Breast epithelium (tissue), 4 donors: ENCODE results near the gene GMCL1. TPM values are rescaled to one million over a fixed set of nuclear protein-coding genes. Genes with fewer than 3 reads are reported as not detected.

Experiments
- DNase-seq, 2 donors: peaks; one replicate each; pipeline ENCODE4 v3.0.0-alpha.2; 2019; ENCODE audit warnings: low spot score in 2 of 2
- H3K27ac ChIP-seq, 2 donors: fragments of 200-600 bp; sonication (generic) in 1 of 2; one replicate each; pipeline ENCODE4 v1.5.1; 2016 to 2019; ENCODE audit warnings: mild to moderate bottlenecking in 1 of 2
- H3K27me3 ChIP-seq, 2 donors: fragments of 200-600 bp; sonication (generic) in 1 of 2; one replicate each; pipeline versions ENCODE4 v1.5.1 to v1.6.0; 2017 to 2019; ENCODE audit warnings: control low read depth in 1 of 2, mild to moderate bottlenecking in 1 of 2
- H3K36me3 ChIP-seq: fragments of 200-600 bp; one replicate; pipeline ENCODE4 v1.5.1; 2019
- H3K4me1 ChIP-seq, 2 donors: fragments of 200-600 bp; sonication (generic); one replicate each; pipeline ENCODE4 v1.5.1; 2016 to 2019; ENCODE audit warnings: control low read depth in 1 of 2
- H3K4me3 ChIP-seq, 3 donors: fragments of 200-600 bp; sonication (generic); 1 replicate in 2 of 3; 2 replicates in 1 of 3; pipeline ENCODE4 v1.5.1; 2016 to 2019; ENCODE audit warnings: mild to moderate bottlenecking in 3 of 3, moderate library complexity in 2 of 3
- H3K9me3 ChIP-seq, 2 donors: fragments of 200-600 bp; sonication (generic) in 1 of 2; one replicate each; pipeline ENCODE4 v1.5.1; 2016 to 2019; ENCODE audit warnings: control low read depth in 1 of 2
- POLR2A ChIP-seq: fragments of 450-650 bp; IDR thresholded peaks from one replicate; pipeline ENCODE4 v1.6.1; 2016; ENCODE audit warnings: antibody characterized with exemption, mild to moderate bottlenecking, moderate library complexity
- POLR2AphosphoS5 ChIP-seq, 3 donors: sonication (generic); formaldehyde crosslinking; IDR thresholded peaks; one replicate each; pipeline ENCODE4 v1.6.1; 2017; ENCODE audit warnings: antibody characterized with exemption in 3 of 3
- intact Hi-C: fragments of 100-400 bp; cut with DNase I; formaldehyde crosslinking; loops from one replicate; pipeline ENCODE4 v1.15.1; 2023; ENCODE audit warnings: low total_unique reads
- total RNA-seq, 3 donors: library from RNA; depleted of rRNA; stranded (reverse); fragments of >200 nt; gene quantifications; one replicate each; pipeline ENCODE4 v1.1.0, GENCODE V29; 2016
- TF ChIP-seq, protein P1 (sequence below), 3 donors: fragments of 450-650 bp; IDR thresholded peaks; one replicate each; pipeline ENCODE4 v1.5.1; 2016 to 2017; ENCODE audit warnings: antibody characterized with exemption in 3 of 3, mild to moderate bottlenecking in 3 of 3, moderate library complexity in 3 of 3

GMCL1 gene
- total RNA-seq, 3 donors from 2014 or later: 14.2 to 24.4 (median 18.4) TPM

DNA sequence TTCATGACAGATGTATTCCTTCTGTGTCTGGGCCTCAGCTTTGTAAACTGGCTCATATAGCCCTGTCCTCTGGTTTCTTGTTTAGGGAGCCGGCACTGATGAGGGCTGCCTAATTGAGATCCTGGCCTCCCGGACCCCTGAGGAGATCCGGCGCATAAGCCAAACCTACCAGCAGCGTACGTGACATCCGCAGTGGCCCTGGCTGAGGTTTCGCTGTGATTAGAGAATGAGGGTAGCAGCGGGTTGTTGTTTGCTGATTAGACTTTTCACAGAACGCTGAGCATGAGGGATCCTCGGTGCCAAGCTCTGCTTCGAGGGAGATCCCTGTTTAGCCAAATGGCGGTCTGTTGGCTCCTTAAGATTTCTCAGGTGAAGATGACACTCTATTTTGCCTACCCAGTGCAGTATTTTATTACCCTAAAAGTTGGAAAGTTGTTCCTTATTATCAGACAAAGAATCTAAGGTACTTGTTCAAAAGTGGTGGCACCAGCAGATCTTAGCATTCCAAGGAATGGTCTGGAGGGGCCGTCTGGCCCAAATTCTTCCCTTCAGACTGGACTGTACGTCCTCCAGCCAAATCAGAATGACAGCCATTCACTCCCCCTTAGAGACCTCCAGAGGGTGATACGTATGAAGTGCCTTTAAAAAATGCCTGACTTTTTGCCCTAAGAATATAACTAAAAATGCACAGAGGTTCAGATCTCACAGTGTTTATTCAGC lies 21.5 kb upstream of the GMCL1 start:
- intact Hi-C loops: no loop called here
- no peaks in the 10 kb centered on the region for H3K27me3 ChIP-seq
- no peaks in the 10 kb centered on the region for H3K4me1 ChIP-seq
- H3K27ac ChIP-seq: no peak overlapping the region
- H3K4me3 ChIP-seq: no peak overlapping the region
- H3K9me3 ChIP-seq: no peaks in the 10 kb centered on the region
- TF ChIP-seq POLR2AphosphoS5 (IDR thresholded peaks at IDR 0.05): no peak
- DNase-seq: no peak
- H3K36me3 ChIP-seq: no peaks in the 10 kb centered on the region

DNA sequence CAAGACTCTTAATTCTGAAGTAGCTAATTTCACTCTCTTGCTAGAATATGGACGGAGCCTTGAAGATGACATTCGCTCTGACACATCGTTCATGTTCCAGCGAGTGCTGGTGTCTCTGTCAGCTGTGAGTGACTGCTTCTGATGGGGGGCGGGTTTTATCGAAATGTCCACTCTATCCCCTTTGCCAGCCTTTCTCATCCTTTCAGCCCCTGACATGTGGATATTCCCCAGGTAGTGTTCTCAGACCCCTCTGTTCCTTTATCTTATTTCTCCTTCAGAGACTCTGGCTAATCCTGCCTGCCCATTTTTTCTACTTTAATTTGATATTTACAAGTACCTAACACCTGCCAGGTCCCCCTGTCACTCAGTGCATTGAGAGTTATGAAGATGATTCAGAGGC lies 18.9 kb upstream of the GMCL1 start:
- Histone ChIP-seq H3K4me1 (no peaks in the 10 kb centered on the region), H3K9me3 (no peaks in the 10 kb centered on the region), H3K27ac (no peak overlapping the region), H3K36me3 (no peaks in the 10 kb centered on the region), H3K27me3 (no peaks in the 10 kb centered on the region), H3K4me3 (no peak overlapping the region)
- no peak for DNase-seq
- TF ChIP-seq POLR2AphosphoS5 (IDR thresholded peaks at IDR 0.05) (no peak), POLR2A (no peak)
- TF ChIP-seq, protein P1, sequence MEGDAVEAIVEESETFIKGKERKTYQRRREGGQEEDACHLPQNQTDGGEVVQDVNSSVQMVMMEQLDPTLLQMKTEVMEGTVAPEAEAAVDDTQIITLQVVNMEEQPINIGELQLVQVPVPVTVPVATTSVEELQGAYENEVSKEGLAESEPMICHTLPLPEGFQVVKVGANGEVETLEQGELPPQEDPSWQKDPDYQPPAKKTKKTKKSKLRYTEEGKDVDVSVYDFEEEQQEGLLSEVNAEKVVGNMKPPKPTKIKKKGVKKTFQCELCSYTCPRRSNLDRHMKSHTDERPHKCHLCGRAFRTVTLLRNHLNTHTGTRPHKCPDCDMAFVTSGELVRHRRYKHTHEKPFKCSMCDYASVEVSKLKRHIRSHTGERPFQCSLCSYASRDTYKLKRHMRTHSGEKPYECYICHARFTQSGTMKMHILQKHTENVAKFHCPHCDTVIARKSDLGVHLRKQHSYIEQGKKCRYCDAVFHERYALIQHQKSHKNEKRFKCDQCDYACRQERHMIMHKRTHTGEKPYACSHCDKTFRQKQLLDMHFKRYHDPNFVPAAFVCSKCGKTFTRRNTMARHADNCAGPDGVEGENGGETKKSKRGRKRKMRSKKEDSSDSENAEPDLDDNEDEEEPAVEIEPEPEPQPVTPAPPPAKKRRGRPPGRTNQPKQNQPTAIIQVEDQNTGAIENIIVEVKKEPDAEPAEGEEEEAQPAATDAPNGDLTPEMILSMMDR (IDR thresholded peaks at IDR 0.05): no peak
- intact Hi-C loops: no loop called here

DNA sequence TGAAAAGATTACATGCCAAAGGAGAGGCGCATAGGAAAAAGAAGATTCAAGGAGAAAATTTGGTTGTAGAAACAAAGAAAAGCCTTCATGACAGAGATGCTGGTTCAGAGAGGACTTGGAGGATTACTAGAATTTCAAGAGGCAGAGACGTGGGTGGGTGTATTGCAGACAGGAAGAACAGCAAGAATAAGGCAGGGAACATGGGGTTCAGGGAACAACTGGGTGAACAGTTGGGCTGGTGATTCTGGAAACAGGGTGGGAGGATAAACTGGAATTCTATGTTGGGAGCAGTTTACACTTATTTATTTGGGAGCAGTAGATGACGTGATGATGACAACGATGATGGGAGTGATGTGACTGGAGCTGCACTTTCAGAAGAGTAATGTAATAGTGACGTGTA lies 18.4 kb upstream of the GMCL1 start:
- no peak for DNase-seq
- intact Hi-C loops: no loop called here
- TF ChIP-seq POLR2A (no peak), POLR2AphosphoS5 (IDR thresholded peaks at IDR 0.05) (no peak)
- TF ChIP-seq, protein P1 (IDR thresholded peaks at IDR 0.05): no peak
- Histone ChIP-seq H3K4me3 (no peak overlapping the region), H3K36me3 (no peaks in the 10 kb centered on the region), H3K4me1 (no peaks in the 10 kb centered on the region), H3K9me3 (no peaks in the 10 kb centered on the region), H3K27ac (no peak overlapping the region), H3K27me3 (no peaks in the 10 kb centered on the region)

DNA sequence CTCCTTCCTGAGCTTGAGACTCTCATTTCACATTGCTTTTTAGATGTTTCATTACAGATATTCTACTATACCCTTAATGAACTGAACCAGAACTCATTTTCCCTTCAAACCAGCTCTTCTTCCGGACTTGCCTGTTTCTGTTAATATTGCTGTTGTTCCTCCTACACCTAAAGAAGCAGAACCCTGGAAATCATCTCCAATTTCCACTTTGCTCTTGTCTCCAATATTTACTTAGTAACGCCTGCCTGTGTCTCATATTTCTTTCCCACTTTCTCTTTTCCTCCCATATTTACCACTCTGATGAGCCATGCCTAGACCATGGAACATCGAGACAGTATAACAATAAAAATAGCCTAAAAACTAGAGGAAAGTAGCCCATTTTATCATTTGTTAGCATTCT lies 17.9 kb upstream of the GMCL1 start:
- no peak for TF ChIP-seq POLR2AphosphoS5 (IDR thresholded peaks at IDR 0.05)
- no peak for TF ChIP-seq POLR2A
- no peaks in the 10 kb centered on the region for H3K4me1 ChIP-seq
- H3K27me3 ChIP-seq: no peaks in the 10 kb centered on the region
- H3K36me3 ChIP-seq: no peaks in the 10 kb centered on the region
- no peaks in the 10 kb centered on the region for H3K9me3 ChIP-seq
- intact Hi-C loops: no loop called here
- H3K27ac ChIP-seq: no peak overlapping the region
- no peak overlapping the region for H3K4me3 ChIP-seq
- no peak for DNase-seq

DNA sequence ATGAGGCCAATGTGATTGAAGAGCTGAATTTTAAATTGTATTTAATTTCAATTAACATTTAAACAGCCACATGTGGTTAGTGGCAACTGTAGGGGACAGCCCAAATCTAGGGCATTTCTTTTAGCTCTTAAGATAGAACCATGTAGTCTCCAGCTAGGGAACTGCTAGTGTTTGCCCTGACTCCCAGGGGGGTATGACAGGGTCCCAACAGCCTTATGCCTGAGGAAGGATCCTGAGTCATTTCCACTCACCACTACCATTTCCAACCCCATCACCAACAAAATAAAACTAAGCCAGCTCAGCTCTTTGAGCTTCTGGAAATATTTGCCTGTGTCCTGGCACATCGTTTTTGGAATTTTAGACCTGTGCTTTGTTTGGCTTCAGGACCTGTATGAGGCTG lies 13.7 kb upstream of the GMCL1 start:
- no peaks in the 10 kb centered on the region for H3K9me3 ChIP-seq

DNA sequence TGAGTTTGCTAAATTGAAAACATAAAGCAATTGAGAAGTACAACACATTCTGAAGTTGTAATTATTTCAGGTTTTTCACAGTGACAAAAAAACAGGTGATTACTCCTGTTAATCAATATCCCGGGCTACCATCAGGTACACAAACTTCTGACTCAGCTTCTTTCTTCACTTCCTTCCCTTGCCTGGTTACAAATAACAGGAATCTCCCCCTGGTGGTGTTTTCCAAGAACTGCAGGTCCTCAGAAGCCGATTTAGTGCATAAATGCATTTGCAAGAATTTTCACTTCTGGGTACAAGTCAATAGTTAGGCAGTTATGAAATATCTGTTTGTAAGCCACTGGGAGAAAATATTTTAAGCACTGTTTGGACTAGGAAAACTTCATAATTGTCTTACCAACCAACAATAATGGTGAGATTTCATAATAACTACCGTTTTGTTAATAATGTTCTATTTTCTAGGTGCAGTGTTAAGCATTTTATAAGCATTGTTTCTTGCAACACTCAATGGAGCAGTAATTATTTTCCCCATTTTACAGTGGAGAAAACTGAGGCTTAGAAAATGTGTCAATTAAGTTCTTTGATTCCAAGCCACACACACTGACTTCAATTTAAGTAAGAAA lies 12.4 kb upstream of the GMCL1 start:
- intact Hi-C loops: no loop called here
- Histone ChIP-seq H3K4me3 (no peak overlapping the region), H3K9me3 (no peaks in the 10 kb centered on the region), H3K36me3 (no peaks in the 10 kb centered on the region), H3K4me1 (no peaks in the 10 kb centered on the region), H3K27me3 (no peaks in the 10 kb centered on the region), H3K27ac (no peak overlapping the region)
- DNase-seq: peak; percentile 60 to 73
- TF ChIP-seq, protein P1 (IDR thresholded peaks at IDR 0.05): peak; percentile 98 to 99 (median 98)
- no peak for TF ChIP-seq POLR2A
- TF ChIP-seq POLR2AphosphoS5 (IDR thresholded peaks at IDR 0.05): no peak

More for the DNA sequence above, 13.7 kb upstream of the GMCL1 start:
- Histone ChIP-seq H3K36me3 (no peaks in the 10 kb centered on the region), H3K4me3 (no peak overlapping the region), H3K4me1 (no peaks in the 10 kb centered on the region), H3K27ac (peak overlapping the region in 1 of 2 donors; percentile 13), H3K27me3 (no peaks in the 10 kb centered on the region)
- DNase-seq: no peak
- TF ChIP-seq POLR2A (no peak), POLR2AphosphoS5 (IDR thresholded peaks at IDR 0.05) (no peak)
- TF ChIP-seq, protein P1 (IDR thresholded peaks at IDR 0.05): no peak
- intact Hi-C loops: no loop called here
